ENCODE results near the gene MRPL53.
A peak's percentile ranks its signal among the peaks of the same experiment; 100 is the strongest.
"Not testable (repeated sequence)": the region's sequence is repeated elsewhere in the genome, so short reads cannot be mapped to it uniquely, and the experiment has no call there.

Gene MRPL53

GRCh38 chr2:74498500-74499266 is 26.2 kb upstream of the MRPL53 start:
- H3K36me3 Mint-ChIP-seq (ENCODE audit: insufficient read depth) = peaks cover 12% of the 10 kb centered on the region
- H3K9me3 Mint-ChIP-seq = no peaks in the 10 kb centered on the region
- H3K4me1 Mint-ChIP-seq = peaks cover 37% of the 10 kb centered on the region
- H3K27me3 Mint-ChIP-seq = peaks cover 30% of the 10 kb centered on the region
- H3K27ac Mint-ChIP-seq (ENCODE audit: low read depth) = peak overlapping the region; percentile 79
- DNase-seq (ENCODE audit: low spot score in 2 of 2) = no peak
- peak overlapping the region; percentile 81 for H3K4me3 Mint-ChIP-seq
- ATAC-seq (replicated peaks; ENCODE audit: extremely low read depth, poor library complexity, severe bottlenecking) = peak; percentile 41

- no peak for DNase-seq (ENCODE audit: low spot score in 2 of 2)
- Mint-ChIP-seq H3K27ac (ENCODE audit: low read depth) (peak overlapping the region; percentile 79), H3K27me3 (peaks cover 30% of the 10 kb centered on the region), H3K36me3 (ENCODE audit: insufficient read depth) (peaks cover 16% of the 10 kb centered on the region), H3K9me3 (no peaks in the 10 kb centered on the region), H3K4me3 (peak overlapping the region; percentile 81), H3K4me1 (peaks cover 31% of the 10 kb centered on the region)
- peak; percentile 53 for ATAC-seq (replicated peaks; ENCODE audit: extremely low read depth, poor library complexity, severe bottlenecking)
Observed at GRCh38 chr2:74497777-74498499, 25.5 kb upstream of the MRPL53 start.

GRCh38 chr2:74496997-74497776 is 24.7 kb upstream of the MRPL53 start:
- H3K4me1 Mint-ChIP-seq = peaks cover 26% of the 10 kb centered on the region
- no peak overlapping the region for H3K27ac Mint-ChIP-seq (ENCODE audit: low read depth)
- H3K4me3 Mint-ChIP-seq = peak overlapping the region; percentile 81
- H3K36me3 Mint-ChIP-seq (ENCODE audit: insufficient read depth) = peaks cover 17% of the 10 kb centered on the region
- no peak for ATAC-seq (replicated peaks; ENCODE audit: extremely low read depth, poor library complexity, severe bottlenecking)
- no peak for DNase-seq (ENCODE audit: low spot score in 2 of 2)
- no peaks in the 10 kb centered on the region for H3K9me3 Mint-ChIP-seq
- H3K27me3 Mint-ChIP-seq = peaks cover 28% of the 10 kb centered on the region

GRCh38 chr2:74495440-74495839 is 23.0 kb upstream of the MRPL53 start:
- H3K9me3 Mint-ChIP-seq = no peaks in the 10 kb centered on the region
- H3K4me1 Mint-ChIP-seq = peaks cover 16% of the 10 kb centered on the region
- peaks cover 24% of the 10 kb centered on the region for H3K36me3 Mint-ChIP-seq (ENCODE audit: insufficient read depth)
- H3K4me3 Mint-ChIP-seq = no peak overlapping the region
- peaks cover 16% of the 10 kb centered on the region for H3K27me3 Mint-ChIP-seq
- no peak for ATAC-seq (replicated peaks; ENCODE audit: extremely low read depth, poor library complexity, severe bottlenecking)
- DNase-seq (ENCODE audit: low spot score in 2 of 2) = no peak
- H3K27ac Mint-ChIP-seq (ENCODE audit: low read depth) = no peak overlapping the region

GRCh38 chr2:74493546-74493945 is 21.1 kb upstream of the MRPL53 start:
- H3K9me3 Mint-ChIP-seq = no peaks in the 10 kb centered on the region
- ATAC-seq (replicated peaks; ENCODE audit: extremely low read depth, poor library complexity, severe bottlenecking) (no peak), DNase-seq (ENCODE audit: low spot score in 2 of 2) (no peak)
- peaks cover 7% of the 10 kb centered on the region for H3K27me3 Mint-ChIP-seq
- no peak overlapping the region for H3K27ac Mint-ChIP-seq (ENCODE audit: low read depth)
- H3K4me3 Mint-ChIP-seq = no peak overlapping the region
- peaks cover 15% of the 10 kb centered on the region for H3K4me1 Mint-ChIP-seq
- H3K36me3 Mint-ChIP-seq (ENCODE audit: insufficient read depth) = peaks cover 24% of the 10 kb centered on the region

GRCh38 chr2:74491648-74492544 is 19.4 kb upstream of the MRPL53 start:
- ATAC-seq (replicated peaks; ENCODE audit: extremely low read depth, poor library complexity, severe bottlenecking) (no peak), DNase-seq (ENCODE audit: low spot score in 2 of 2) (no peak)
- no peak overlapping the region for H3K27ac Mint-ChIP-seq (ENCODE audit: low read depth)
- peaks cover 22% of the 10 kb centered on the region for H3K36me3 Mint-ChIP-seq (ENCODE audit: insufficient read depth)
- H3K27me3 Mint-ChIP-seq = no peaks in the 10 kb centered on the region
- no peaks in the 10 kb centered on the region for H3K9me3 Mint-ChIP-seq
- peaks cover 8% of the 10 kb centered on the region for H3K4me1 Mint-ChIP-seq
- no peak overlapping the region for H3K4me3 Mint-ChIP-seq

- ATAC-seq (replicated peaks; ENCODE audit: extremely low read depth, poor library complexity, severe bottlenecking) (no peak), DNase-seq (ENCODE audit: low spot score in 2 of 2) (no peak)
- H3K36me3 Mint-ChIP-seq (ENCODE audit: insufficient read depth) = peaks cover 34% of the 10 kb centered on the region
- no peak overlapping the region for H3K27ac Mint-ChIP-seq (ENCODE audit: low read depth)
- H3K27me3 Mint-ChIP-seq = no peaks in the 10 kb centered on the region
- H3K4me1 Mint-ChIP-seq = peaks cover 17% of the 10 kb centered on the region
- H3K9me3 Mint-ChIP-seq = no peaks in the 10 kb centered on the region
- H3K4me3 Mint-ChIP-seq = no peak overlapping the region
Observed at GRCh38 chr2:74489906-74490305, 17.4 kb upstream of the MRPL53 start.

GRCh38 chr2:74488643-74489481 is 16.4 kb upstream of the MRPL53 start:
- DNase-seq (ENCODE audit: low spot score in 2 of 2) (no peak), ATAC-seq (replicated peaks; ENCODE audit: extremely low read depth, poor library complexity, severe bottlenecking) (no peak)
- H3K27ac Mint-ChIP-seq (ENCODE audit: low read depth) = peak overlapping the region; percentile 10
- H3K4me1 Mint-ChIP-seq = peaks cover 17% of the 10 kb centered on the region
- no peak overlapping the region for H3K4me3 Mint-ChIP-seq
- H3K9me3 Mint-ChIP-seq = no peaks in the 10 kb centered on the region
- no peaks in the 10 kb centered on the region for H3K27me3 Mint-ChIP-seq
- peaks cover 27% of the 10 kb centered on the region for H3K36me3 Mint-ChIP-seq (ENCODE audit: insufficient read depth)

- Mint-ChIP-seq H3K9me3 (no peaks in the 10 kb centered on the region), H3K4me1 (peaks cover 29% of the 10 kb centered on the region), H3K27ac (ENCODE audit: low read depth) (no peak overlapping the region), H3K27me3 (no peaks in the 10 kb centered on the region), H3K36me3 (ENCODE audit: insufficient read depth) (peaks cover 24% of the 10 kb centered on the region), H3K4me3 (no peak overlapping the region)
- no peak for ATAC-seq (replicated peaks; ENCODE audit: extremely low read depth, poor library complexity, severe bottlenecking)
- DNase-seq (ENCODE audit: low spot score in 2 of 2) = no peak
Observed at GRCh38 chr2:74486141-74486540, 13.7 kb upstream of the MRPL53 start.

GRCh38 chr2:74483675-74484164 is 11.2 kb upstream of the MRPL53 start:
- Mint-ChIP-seq H3K27ac (ENCODE audit: low read depth) (peak overlapping the region; percentile 99), H3K4me1 (peaks cover 34% of the 10 kb centered on the region), H3K4me3 (peak overlapping the region; percentile 94), H3K36me3 (ENCODE audit: insufficient read depth) (peaks cover 29% of the 10 kb centered on the region)
- not testable (repeated sequence) for H3K9me3 Mint-ChIP-seq; DNase-seq (ENCODE audit: low spot score in 2 of 2); H3K27me3 Mint-ChIP-seq; ATAC-seq (replicated peaks; ENCODE audit: extremely low read depth, poor library complexity, severe bottlenecking)
